ENCODE results near the gene CELF4. TPM values are rescaled to one million over a fixed set of nuclear protein-coding genes. Genes with fewer than 3 reads are reported as not detected.

The CELF4 gene
- total and polyA plus RNA-seq, 2 of the 4 experiments (the other 2 are of a cell fraction), result not detected

DNA sequence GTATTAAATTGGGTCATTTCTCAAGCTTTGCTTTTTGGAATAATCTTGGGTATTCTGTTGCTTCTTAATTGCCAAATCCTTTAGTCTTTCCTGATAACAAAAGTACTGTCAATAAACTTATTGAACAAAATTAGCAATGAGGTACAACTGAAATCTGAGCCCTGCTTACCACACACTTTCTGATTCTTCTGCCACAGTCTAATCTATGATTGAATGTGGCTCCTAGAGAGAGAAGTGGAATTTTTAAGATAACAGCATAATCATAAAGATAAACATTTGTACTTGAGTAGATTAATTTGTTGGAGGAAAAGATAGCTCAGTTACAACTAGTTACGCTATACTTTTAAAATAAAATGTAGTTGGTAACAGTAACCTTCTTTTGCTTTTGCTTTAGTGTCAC, 354.8 kb downstream of the CELF4 start:
- no peak for ATAC-seq (ENCODE audit: low read depth)
- intact Hi-C loops (cut with micrococcal nuclease), result no loop called here

More for the DNA sequence above, 354.8 kb downstream of the CELF4 start:
- Histone ChIP-seq H2AK9ac (replicated peaks; ENCODE audit: low read depth, low read length, poor library complexity) (no peak overlapping the region), H3K18ac (ENCODE audit: low read depth, low read length) (no peak overlapping the region), H3K9me1 (ENCODE audit: insufficient read depth, low read length) (no peaks in the 10 kb centered on the region), H2BK5ac (ENCODE audit: low read depth, low read length, poor library complexity, severe bottlenecking) (no peak overlapping the region), H3K23ac (ENCODE audit: low read depth, low read length) (no peak overlapping the region), H3K27ac (ENCODE audit: insufficient read depth, low read length) (no peak overlapping the region), H3K4ac (ENCODE audit: low read depth, low read length) (no peak overlapping the region), H3K9me3 (ENCODE audit: control insufficient read depth, insufficient read depth, low read length) (no peaks in the 10 kb centered on the region), H4K5ac (ENCODE audit: low read depth, low read length) (no peak overlapping the region), H3K4me3 (ENCODE audit: insufficient read depth, low read depth, low read length) (no peak overlapping the region), H3K14ac (replicated peaks; ENCODE audit: low read depth, low read length) (no peak overlapping the region), H3K4me2 (ENCODE audit: low read depth, low read length) (no peak overlapping the region), H2AFZ (replicated peaks; ENCODE audit: low read length, poor library complexity) (no peak overlapping the region), H4K20me1 (ENCODE audit: insufficient read depth, low read length) (no peaks in the 10 kb centered on the region), H3K79me1 (ENCODE audit: low read depth in 1 of 2, low read length in 2 of 2) (no peaks in the 10 kb centered on the region), H2BK120ac (ENCODE audit: low read depth, low read length) (no peak overlapping the region), H3K9ac (ENCODE audit: low read depth, low read length) (no peak overlapping the region), H3K36me3 (ENCODE audit: control insufficient read depth, insufficient read depth, low read length) (no peaks in the 10 kb centered on the region), H3K27me3 (ENCODE audit: control insufficient read depth, insufficient read depth, low read length) (no peaks in the 10 kb centered on the region), H4K91ac (ENCODE audit: insufficient read depth, low read depth, low read length) (no peak overlapping the region), H2BK15ac (ENCODE audit: low read depth, low read length) (no peak overlapping the region), H3K56ac (ENCODE audit: extremely low read depth, insufficient read depth, low read length) (no peak overlapping the region), H2AK5ac (ENCODE audit: low read depth, low read length) (no peak overlapping the region), H4K8ac (ENCODE audit: low read depth in 2 of 2, low read length in 2 of 2) (no peak overlapping the region), H3K4me1 (ENCODE audit: control insufficient read depth, insufficient read depth, low read length) (no peaks in the 10 kb centered on the region), H2BK20ac (ENCODE audit: low read depth, low read length) (no peak overlapping the region)
- TF ChIP-seq CHD1 (IDR thresholded peaks at IDR 0.05; ENCODE audit: low read depth, low read length) (no peak), RCOR1 (IDR thresholded peaks at IDR 0.05; ENCODE audit: insufficient replicate concordance, low read length) (no peak), CEBPB (IDR thresholded peaks at IDR 0.05; ENCODE audit: low read depth, low read length) (no peak), MXI1 (IDR thresholded peaks at IDR 0.05; ENCODE audit: borderline replicate concordance, low read depth, low read length) (no peak), MAZ (IDR thresholded peaks at IDR 0.05; ENCODE audit: borderline replicate concordance, low read depth, low read length) (no peak), ELK1 (IDR thresholded peaks at IDR 0.05; ENCODE audit: borderline replicate concordance, low read depth, low read length) (no peak), SMC3 (IDR thresholded peaks at IDR 0.05; ENCODE audit: low read depth, low read length) (no peak), RAD21 (IDR thresholded peaks at IDR 0.05; ENCODE audit: low read length) (no peak), FOS (IDR thresholded peaks at IDR 0.05; ENCODE audit: low read depth, low read length) (no peak), USF2 (IDR thresholded peaks at IDR 0.05; ENCODE audit: low read depth, low read length) (no peak), POLR2A (IDR thresholded peaks at IDR 0.05; ENCODE audit: low read depth, low read length) (no peak), BHLHE40 (IDR thresholded peaks at IDR 0.05; ENCODE audit: low read depth, low read length) (no peak), CTCF (conservative IDR thresholded peaks at IDR 0.05; ENCODE audit: low read depth, low read length) (no peak), RFX5 (IDR thresholded peaks at IDR 0.05; ENCODE audit: low read depth, low read length) (no peak)
- dilution Hi-C loops (cut with HindIII; ENCODE audit: low sequenced_read_pairs, unreplicated experiment) (no loop called here), in situ Hi-C loops (cut with MboI; ENCODE audit: low sequenced_read_pairs) (no loop called here)
- POLR2A ChIA-PET (ENCODE audit: unreplicated experiment), result no interaction called here
- no peak for DNase-seq
- no TSS peak for BruUV-seq (replicated peaks)
- WGBS, 2 experiments (ENCODE audit: extremely low coverage in 2 of 2, insufficient read length in 1 of 2), result no CpG with 5 or more reads among the region's 1 CpG
- CTCF ChIA-PET, result no interaction called here
